GM18505 (cell line): ENCODE measurements around the gene STAC2.

Source experiments
- ATAC-seq: cut with Tn5 transposase; IDR thresholded peaks from one replicate; pipeline ENCODE4 v1.9.1; 2021; ENCODE audit not compliant: unreplicated experiment
- POLR2A ChIP-seq: IDR thresholded peaks from 4 replicates; pipeline ENCODE4 v1.6.1; 2011; ENCODE audit warnings: borderline replicate concordance; ENCODE audit not compliant: insufficient read depth, insufficient read length; ENCODE audit errors: extremely low read depth

Gene STAC2

GRCh38 chr17:39227364-39227919 is 1.7 kb upstream of the STAC2 start:
- no peak for TF ChIP-seq POLR2A
- no peak for ATAC-seq

- TF ChIP-seq POLR2A: no peak
- no peak for ATAC-seq
Observed at GRCh38 chr17:39225959-39226683, 376 bp upstream of the STAC2 start.

- no peak for ATAC-seq
- no peak for TF ChIP-seq POLR2A
Observed at GRCh38 chr17:39224778-39225307, 902 bp downstream of the STAC2 start.

- no peak for TF ChIP-seq POLR2A
- ATAC-seq: no peak
Observed at GRCh38 chr17:39223907-39224777, 1.6 kb downstream of the STAC2 start.

GRCh38 chr17:39222866-39223834 is 2.6 kb downstream of the STAC2 start:
- no peak for TF ChIP-seq POLR2A
- ATAC-seq: no peak

- ATAC-seq: no peak
- no peak for TF ChIP-seq POLR2A
Observed at GRCh38 chr17:39222151-39222550, 3.6 kb downstream of the STAC2 start.

GRCh38 chr17:39221572-39221971 is 4.2 kb downstream of the STAC2 start:
- no peak for TF ChIP-seq POLR2A
- no peak for ATAC-seq

DNA sequence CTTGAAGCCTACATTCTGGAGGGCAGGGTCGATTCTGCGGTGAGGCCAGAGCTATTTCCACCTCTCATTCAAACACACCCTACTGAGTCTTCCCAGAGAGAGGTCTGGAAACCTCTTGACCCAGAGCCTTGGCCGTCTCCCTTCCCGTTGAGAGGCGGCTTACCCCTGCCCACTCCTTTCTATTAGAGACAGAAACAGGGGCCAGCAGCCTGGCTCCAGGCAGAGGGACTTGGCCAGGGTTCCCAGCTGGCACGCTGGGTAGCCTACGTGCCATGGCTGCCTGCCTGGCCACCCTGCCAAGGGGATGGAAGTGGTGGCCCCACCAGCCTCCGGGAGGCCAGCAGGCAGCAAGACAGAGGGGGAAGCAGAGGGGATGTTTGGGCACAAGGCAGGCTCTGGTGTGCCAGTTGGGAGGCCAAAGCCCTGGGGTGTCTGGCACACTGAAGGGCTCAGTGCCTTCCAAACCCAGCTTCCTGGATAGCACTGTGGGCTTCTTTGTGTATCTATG is 6.0 kb downstream of the STAC2 start:
- TF ChIP-seq POLR2A: no peak
- ATAC-seq: no peak

DNA sequence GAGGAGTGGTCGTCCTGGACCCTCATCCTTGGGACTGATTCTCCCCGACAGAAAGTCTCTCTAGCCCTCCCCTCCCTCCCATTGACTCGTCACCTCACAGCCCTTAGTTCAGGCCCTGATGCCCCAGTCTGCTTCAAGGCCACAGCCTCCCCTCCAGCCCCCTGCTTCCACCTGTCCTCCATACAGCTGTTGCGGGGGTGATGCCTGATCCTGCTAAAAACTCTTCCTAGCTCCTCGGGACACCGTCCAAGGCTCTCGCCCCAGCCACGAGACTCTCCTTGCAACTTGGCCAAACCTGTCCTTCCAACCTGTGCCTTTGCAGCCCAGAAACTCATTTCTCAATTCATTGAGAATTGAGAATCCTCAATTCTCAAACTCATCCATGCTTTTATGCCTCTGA is 6.8 kb downstream of the STAC2 start:
- no peak for ATAC-seq
- TF ChIP-seq POLR2A: no peak

GRCh38 chr17:39217734-39218369 is 7.9 kb downstream of the STAC2 start:
- no peak for TF ChIP-seq POLR2A
- no peak for ATAC-seq

- no peak for TF ChIP-seq POLR2A
- ATAC-seq: no peak
Observed at GRCh38 chr17:39213852-39214251, 11.9 kb downstream of the STAC2 start.

GRCh38 chr17:39212841-39213480 is 12.8 kb downstream of the STAC2 start:
- no peak for ATAC-seq
- no peak for TF ChIP-seq POLR2A

DNA sequence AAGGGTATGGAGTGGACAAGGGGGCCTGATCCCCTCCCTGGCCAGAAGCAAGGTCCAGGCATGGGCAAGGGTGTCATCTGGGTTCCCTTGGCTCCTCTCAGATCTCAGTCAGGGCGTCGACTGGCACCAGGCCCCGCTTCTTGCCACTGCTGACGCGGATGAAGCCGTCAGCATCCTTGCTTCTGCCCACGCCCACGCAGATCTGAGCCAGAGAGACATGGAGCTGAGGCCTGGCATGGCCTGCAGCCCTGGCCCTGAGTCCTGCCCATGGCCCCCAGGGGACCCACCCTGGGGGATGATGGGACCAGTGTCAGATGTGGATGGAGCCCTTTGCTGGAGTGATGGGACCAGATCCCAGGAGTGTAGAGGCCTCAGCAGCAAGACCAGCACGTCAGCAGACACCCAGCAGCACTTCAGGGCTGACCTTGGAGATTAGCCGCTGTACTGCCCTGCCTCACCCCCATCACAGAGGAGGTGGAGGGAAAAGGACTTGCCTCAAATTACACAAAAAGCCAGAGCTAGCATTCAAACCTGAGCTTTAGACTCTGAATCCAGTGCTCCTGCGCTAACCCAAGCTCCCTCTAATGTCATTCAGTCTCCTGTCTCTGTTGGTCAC is 13.4 kb downstream of the STAC2 start:
- no peak for ATAC-seq

More for the DNA sequence above, 13.4 kb downstream of the STAC2 start:
- TF ChIP-seq POLR2A: no peak
